ENCODE data around the gene SH3BP1.
"Not testable (repeated sequence)": the region's sequence is repeated elsewhere in the genome, so short reads cannot be mapped to it uniquely, and the experiment has no call there.

SH3BP1 gene

DNA sequence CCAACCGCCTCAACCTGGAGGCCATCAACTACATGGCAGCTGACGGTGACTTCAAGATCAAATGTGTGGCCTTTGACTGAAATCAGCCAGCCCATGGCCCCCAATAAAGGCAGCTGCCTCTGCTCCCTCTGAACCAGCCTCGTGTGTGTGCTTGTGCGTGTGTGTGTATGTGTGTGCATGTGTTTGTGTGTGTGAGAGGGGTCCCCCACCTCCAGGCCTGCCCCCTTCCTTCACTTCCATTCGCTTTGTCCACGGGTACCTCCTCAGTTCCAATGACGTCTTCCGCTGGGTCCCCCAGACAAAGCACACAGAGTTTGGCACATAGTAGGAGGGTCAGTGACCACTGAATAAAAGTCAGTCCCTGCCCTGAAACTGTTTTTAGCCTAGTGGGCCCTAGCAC is 40.2 kb downstream of the SH3BP1 start:
- no peak for DNase-seq (ENCODE audit: low read depth)

DNA sequence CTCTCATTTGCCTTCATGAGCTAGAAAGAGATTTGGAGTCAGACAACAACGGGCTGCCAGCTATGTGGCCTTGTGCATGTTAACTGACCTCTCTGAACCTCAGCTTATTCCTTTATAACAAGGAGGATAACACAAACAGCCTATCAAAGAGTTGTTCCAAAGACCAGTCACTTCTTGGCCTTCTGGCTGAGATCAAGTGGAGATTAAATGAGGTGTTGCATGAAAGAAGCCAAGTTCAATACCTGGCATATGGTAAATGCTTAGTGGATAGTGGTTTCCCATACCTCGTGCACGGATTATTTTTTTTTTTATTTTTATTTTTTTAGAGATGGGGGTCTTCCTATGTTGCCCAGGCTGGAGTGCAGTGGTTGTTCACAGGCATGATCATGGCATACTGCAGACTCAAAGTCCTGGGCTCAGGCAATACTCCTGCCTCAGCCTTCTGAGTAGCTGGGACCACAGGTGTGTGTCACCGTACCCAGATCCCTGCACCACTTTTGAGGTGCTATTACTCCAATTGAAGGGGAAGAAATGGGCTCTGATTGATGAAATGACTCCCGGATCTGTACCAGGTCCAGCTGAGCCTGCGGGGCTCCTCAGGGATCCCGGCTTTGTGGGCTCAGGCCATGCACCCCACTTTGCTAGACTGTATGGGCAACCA is 40.9 kb downstream of the SH3BP1 start:
- DNase-seq (ENCODE audit: low read depth): no peak

DNA sequence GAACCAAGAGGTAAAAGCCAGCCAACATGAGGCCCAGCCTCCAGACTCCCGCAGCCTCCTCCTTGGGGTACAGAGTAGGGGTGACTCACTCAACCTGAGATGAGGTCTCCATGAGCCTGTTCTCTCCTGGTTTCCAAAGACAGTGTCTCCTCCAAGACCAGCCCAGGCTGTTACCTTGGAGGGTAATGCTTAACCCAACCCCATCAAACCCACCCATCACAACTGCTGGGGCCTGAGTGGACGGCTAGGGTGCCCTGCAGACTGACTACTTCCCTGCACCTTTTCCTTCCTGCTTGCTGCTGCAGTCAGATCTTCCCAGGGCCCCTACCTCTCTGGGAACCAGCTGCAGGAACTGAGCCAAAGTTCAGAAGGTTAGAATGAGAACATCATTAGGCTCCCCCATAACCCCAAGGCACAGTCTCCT is 41.5 kb downstream of the SH3BP1 start:
- no peak for DNase-seq (ENCODE audit: low read depth)

DNA sequence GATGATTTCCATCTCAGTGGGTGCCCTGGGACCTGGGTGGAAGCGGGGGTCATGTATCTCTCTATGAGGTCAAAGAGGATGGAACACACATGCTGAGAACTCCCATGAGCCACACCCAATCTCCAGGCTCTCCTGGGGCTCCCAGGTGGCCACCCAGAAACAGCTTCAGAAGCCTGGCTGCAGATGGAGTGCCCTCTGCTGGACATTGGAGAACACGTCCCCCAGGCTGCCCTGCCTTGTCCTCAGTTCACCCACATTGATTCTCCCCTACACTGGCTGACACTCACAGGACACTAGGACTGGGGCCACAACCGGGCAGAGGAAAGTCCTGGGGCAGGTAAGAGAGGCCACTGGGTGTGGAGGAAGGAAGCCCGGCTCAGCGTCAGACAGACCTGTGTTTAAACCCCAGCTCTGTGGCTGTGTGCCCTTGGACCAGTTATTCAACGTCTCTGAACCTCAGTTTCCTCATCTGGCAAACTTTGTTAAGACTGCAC is 42.1 kb downstream of the SH3BP1 start:
- peak; percentile 53 for DNase-seq (ENCODE audit: low read depth)

DNA sequence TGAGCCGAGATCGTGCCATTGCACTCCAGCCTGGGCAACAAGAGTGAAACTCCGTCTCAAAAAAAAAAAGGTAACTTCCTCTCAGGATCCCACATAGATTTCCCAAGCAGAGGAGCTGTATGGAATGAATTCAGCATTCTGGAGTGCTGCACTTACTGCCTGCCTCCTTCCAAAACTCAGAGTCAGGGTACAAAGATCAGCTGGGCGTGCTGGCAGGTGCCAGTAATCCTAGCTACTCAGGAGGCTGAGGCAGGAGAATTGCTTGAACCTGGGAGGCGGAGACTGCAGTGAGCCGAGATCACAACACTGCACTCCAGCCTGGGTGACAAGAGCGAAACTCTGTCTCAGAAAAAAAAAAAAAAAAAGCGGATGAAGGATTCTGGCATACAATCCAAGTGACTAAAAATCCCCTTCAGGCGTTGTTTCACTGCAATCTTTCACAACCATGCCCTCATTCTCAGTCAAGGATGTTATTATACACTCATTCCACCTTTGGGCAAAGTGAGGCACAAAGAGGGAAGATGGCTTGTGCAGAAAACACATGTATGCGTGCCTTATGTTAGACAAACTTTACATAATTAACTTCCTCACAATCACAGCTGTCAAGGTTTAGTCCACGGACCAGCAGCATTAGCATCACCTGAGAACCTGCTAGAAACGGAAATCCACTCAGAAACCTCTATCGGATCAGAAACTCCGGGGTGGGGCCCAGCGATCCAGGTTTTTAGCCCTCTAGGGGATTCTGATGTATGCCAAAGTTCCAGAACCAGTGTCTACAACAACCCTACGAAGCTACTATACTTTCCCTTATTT is 45.5 kb downstream of the SH3BP1 start:
- no peak for DNase-seq (ENCODE audit: low read depth)

DNA sequence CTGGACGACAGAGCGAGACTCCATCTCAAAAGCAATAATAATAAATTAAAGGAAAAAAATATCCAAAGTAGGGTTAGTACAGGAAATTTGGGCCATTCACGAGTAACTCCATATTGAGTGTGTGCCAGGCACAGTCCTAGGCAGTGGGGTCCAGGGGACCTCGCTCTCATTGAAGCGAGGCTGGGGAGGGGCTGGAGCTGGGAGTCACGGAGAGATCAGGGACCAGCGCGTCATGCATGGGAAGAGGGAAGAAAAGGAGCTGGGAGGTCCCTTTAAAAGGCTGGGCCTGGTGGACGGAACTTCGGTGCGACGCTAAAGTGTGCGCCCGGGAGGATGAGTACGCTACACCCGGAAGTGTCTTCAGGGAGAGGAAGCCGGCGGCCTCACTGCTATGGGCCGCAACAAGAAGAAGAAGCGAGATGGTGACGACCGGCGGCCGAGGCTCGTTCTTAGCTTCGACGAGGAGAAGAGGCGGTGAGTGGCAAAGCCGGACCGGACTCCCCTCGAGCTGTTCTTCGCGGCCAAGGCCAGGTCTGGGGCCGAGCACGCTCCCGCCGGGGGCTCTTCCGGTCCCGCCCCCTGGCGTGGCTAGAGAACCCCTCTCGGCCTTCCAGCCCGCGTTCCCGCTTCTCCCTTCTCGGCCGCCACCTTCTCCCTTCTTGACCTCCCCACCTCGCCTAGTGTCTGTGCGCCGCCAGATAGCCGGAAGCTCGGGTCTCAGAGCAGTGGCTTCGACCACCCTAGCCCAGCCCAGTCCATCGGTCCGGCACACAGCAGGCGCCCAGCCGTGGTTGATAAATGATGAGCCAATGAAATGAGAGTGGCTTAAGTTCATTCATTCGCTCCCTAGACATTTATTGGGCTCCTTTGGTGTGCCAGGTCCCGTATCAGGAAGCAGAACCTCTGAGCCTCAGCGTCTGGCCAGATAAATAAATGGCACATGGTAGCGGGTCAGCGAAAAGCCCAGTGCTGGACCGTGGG is 46.8 kb downstream of the SH3BP1 start, which contains the start of gene NOL12:
Gene NOL12 (plus strand): TSS at position 342 of the 981 bp plus-strand sequence. CDS start 50 bp downstream, at position 392.
- peak; percentile 56 for DNase-seq (ENCODE audit: low read depth)

DNA sequence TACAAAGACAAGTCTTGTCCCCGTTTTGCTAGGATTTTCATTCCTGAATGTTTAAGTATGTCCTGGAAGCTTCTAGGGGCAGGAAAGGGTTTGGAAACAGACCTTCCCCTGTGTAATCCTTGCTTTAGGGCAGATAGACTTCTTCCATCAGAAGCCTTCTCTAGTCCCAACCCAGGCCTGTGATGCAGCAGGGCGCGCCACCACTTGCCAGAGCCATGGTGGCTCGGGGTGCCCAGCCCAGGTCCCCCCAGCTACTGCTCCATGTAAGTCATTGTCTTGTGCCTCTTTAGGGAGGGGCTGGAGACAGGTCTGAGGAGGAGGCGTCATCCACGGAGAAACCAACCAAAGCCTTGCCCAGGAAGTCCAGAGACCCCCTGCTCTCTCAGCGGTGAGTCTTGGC is 50.9 kb downstream of the SH3BP1 start:
- no peak for DNase-seq (ENCODE audit: low read depth)

DNA sequence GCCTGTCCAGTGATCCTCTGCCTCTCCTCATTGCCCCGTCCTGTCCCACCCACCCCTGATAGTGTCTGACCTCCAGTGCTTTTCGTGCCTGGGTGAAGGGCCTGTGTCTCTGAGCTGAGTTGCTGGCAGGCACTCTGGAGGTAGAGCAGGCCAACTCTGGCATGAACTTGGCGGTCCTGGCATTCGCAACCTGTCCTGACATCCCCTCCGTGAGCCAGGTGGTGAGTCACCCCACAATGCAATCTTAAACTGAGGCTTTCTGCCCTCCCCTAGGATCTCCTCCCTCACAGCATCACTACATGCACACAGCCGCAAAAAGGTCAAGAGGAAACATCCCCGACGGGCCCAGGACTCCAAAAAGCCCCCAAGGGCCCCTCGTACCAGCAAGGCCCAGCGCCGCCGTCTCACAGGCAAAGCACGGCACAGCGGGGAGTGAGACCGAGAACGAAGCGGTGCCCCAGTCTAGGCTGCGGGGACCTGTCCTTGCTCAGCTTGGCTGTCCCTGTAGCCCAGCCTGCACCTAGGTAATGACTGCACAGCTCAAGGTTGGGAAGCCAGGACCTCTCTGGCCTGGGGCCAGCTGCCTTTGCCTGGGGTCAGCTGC is 51.5 kb downstream of the SH3BP1 start:
- DNase-seq (ENCODE audit: low read depth): no peak

DNA sequence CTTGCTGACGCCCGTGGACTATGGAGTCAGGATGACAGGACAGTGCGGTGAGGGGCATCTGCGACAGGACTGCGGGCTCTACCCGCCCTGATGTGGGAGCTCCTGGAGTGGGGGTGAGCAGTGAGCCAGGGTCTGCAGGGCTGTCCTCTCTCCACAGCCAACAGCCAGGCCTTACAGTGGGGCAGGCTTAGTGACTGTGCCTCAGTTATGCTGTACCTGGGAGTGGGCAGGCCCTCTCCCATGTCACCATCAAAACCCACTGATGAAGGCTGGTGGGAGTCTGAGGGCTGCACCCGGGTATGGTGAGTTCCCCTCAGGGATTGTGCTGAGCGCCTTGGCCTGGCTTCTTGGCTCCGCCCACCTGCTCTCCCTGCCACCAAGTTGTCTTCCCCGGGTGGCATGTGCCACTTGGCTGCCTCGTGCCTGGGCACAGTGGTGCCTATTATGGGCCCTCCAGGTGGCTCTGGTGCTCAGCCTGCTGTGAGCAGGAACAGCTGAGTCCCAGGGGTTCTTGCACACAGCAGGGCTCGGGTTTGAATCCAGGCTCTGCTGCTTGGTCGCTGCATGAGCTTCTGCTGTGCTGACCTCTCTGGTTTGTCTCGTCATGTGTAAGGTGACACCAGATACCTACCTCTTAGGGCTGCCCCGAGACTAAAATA is 53.3 kb downstream of the SH3BP1 start:
- DNase-seq (ENCODE audit: low read depth): no peak

DNA sequence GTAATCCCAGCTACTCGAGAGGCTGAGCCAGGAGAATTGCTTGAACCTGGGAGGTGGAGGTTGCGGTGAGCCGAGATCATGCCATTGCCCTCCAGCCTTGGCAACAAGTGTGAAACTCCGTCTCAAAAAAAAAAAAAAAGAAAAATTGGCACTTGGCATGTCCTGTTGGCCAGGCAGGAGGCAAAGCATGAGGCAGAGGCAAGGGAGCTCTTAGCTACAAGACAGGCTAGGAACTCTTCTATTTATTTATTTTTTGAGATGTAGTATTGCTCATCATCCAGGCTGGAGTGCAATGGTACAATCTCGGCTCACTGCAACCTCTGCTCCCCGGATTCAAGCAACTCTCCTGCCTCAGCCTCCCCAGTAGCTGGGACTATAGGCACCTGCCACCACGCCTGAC is 54.7 kb downstream of the SH3BP1 start:
- DNase-seq (ENCODE audit: low read depth): not testable (repeated sequence)

DNA sequence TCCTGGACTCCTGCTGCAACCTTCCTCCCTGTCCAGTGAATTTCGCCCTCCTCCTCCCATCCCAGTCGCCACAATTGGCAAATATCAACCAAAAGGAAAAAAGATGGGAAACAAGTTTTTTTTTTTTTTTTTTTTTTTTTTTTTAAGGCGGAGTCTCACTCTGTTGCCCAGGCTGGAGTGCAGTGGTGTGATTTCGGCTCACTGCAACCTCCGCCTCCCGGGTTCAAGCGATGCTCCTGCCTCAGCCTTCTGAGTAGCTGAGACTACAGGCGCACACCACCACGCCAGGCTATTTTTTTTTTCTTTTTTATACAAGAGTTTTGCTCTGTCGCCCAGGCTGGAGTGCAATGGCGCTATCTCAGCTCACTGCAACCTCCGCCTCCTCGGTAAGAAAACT is 56.8 kb downstream of the SH3BP1 start:
- DNase-seq (ENCODE audit: low read depth): not testable (repeated sequence)

DNA sequence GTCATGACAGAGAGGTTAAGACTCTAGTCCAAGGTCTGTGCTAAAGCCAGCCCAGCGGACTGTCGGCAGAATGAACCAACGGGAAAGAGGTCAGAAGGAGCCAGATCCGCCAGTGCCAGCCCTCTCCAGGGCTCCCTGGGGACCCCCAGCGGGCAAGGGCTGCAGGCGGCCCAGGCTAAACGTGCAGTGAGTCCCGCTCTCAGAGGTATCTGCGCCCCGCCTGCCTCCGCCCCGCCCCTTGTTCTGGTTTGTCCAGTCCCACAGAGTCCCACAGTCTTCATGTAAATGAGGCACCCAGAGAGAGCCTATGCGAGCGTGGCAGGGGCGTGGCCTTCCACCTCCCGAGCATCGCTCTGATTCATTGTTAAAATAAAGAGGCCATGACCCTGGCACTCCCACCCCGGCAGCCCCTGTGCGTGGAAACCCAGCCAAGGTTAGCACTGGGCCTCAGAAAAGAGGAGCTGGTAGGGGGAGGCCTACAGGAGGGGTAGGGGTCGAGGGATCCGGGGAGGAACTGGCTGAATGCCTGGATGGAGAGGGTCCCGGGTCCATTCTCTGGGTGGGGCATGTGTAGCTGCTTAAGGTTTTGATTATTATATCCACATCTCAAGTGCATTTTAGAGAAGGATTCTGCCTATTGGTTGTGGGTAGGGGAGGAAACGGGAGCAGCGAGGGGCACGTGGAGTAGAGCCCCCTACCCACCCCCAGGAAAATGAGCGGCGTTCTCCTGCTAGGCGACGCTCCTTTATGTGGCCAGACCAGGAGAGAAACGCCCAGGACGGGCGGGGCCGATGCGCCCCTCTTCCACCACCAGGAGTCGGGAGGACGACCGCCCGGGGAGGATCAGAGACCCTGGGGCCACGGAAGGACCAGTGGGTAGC is 57.4 kb downstream of the SH3BP1 start, which contains the start of gene TRIOBP:
Gene TRIOBP (plus strand): TSS at position 392 of the 881 bp plus-strand sequence. CDS start 4,318 bp downstream, outside the sequence.
- DNase-seq (ENCODE audit: low read depth): peak; percentile 86

DNA sequence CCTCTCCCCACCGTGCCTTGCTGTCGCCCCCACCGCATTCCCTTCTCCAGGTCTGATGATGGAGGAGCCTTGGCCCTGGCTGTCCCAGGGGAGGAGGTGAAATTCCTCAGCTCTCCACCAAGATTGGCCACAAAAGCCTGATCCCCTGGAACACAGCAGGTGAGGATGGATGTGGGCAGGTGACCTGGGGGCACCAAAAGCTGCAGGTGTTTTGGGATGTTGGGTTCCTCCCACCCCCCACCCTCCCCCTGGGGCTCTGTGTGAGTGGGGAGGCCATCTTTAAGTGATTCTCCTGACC is 58.0 kb downstream of the SH3BP1 start:
- no peak for DNase-seq (ENCODE audit: low read depth)

DNA sequence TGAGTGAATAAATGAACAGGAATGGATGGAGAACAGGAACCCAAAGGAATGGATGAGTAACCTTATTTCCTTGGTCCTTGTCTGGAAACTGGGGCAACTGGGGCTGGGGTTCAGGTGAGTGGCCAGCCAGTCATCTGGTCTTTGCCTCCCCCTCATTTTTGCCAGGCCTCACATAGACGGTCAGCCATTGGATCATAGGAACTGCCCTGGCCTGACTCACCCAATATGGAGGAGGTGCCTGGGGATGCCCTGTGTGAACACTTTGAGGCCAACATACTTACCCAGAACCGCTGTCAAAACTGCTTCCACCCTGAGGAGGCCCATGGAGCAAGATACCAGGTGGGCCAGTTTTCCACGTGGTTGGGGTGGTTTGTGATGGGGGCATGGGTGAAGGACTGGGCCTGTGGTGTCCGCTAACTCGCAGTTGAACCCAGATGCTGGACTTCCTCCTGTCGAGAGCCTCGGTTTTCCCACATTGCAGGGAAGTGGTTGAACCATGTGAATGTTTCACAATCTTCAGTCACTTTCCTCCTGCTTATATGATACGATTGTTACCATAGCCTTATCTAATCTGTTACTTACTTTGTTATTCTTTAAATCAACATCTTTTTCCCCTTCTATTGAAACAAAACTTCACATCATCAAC is 61.8 kb downstream of the SH3BP1 start:
- DNase-seq (ENCODE audit: low read depth): no peak

DNA sequence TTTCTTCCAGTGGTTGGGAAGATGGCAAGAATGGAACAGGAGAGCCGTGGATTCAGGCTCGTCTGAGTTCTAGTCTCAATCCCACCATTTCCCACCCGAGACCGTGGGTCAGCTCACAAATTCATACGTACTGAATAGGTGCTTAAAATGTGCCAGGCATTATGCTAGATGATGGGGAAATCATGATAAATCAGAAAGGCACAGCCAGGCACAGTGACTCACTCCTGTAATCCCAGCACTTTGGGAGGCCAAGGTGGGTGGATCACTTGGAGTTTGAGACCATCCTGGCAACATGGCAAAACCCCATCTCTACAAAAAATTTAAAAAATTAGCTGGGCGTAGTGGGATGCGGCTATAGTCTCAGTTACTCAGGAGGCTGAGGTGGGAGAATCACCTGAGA is 64.4 kb downstream of the SH3BP1 start:
- DNase-seq (ENCODE audit: low read depth): no peak

DNA sequence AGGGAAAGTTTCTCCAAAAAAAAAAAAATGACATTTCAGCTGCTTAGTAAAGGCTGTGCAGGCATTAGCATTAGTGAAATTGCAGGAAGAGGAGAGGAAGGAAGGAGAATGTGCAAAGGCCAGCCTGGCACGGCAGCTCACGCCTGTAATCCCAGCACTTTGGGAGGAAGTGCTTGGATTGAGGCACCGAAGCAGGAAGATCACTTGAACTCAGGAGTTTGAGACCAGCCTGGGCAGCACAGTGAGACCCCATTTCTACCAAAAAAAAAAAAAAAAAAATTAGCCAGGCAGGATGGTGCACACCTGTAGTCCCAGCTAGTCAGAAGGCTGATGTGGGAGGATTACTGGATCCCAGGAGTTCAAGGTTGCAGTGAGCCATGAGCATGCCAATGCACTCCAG is 65.2 kb downstream of the SH3BP1 start:
- DNase-seq (ENCODE audit: low read depth): no peak

DNA sequence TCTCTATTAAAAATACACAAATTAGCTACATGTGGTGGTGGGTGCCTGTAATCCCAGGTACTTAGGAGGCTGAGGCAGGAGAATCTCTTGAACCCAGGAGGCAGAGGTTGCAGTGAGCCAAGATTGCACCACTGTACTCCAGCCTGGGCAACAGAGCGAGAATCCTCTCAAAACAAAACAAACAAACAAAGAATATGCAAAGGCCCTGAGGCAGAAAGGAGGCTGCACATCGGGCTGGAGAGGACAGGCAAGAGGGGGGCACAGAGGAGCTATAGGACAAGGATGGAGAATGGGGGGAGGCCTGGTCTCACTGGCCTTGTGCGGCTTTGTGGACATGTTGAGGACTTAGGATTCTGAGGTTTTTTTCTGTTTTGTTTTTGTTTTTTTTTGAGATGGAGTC is 65.7 kb downstream of the SH3BP1 start:
- DNase-seq (ENCODE audit: low read depth): no peak

All from stimulated activated CD8-positive, alpha-beta memory T cell treated with anti-CD3 and anti-CD28 coated beads, Interleukin-4, amount 100 ng/mL, for 24 hours (primary cell).